DND-41 (cell line): Measurements from ENCODE around the gene ANAPC10.

Experiments used
- CTCF ChIP-seq: IDR thresholded peaks from 2 replicates; pipeline ENCODE4 v1.5.1; 2012; ENCODE audit warnings: borderline replicate concordance, low read length, moderate library complexity, mild to moderate bottlenecking; ENCODE audit not compliant: poor library complexity, severe bottlenecking; ENCODE audit errors: extremely low read depth
- EZH2 ChIP-seq: IDR thresholded peaks from 3 replicates; pipeline ENCODE4 v1.6.1; 2012; ENCODE audit warnings: borderline replicate concordance, low read depth, mild to moderate bottlenecking, moderate library complexity, low read length, inconsistent platforms; ENCODE audit not compliant: severe bottlenecking

GRCh38 chr4:145093638-145094037, 4.4 kb downstream of the ANAPC10 start:
- TF ChIP-seq CTCF (no peak), EZH2 (no peak)
